ENCODE data around the gene KRTAP5-8. TPM values are rescaled to one million over a fixed set of nuclear protein-coding genes. Genes with fewer than 3 reads are reported as not detected.

Gene KRTAP5-8
- total RNA-seq, 3 donors from 2014 or later: not detected

DNA sequence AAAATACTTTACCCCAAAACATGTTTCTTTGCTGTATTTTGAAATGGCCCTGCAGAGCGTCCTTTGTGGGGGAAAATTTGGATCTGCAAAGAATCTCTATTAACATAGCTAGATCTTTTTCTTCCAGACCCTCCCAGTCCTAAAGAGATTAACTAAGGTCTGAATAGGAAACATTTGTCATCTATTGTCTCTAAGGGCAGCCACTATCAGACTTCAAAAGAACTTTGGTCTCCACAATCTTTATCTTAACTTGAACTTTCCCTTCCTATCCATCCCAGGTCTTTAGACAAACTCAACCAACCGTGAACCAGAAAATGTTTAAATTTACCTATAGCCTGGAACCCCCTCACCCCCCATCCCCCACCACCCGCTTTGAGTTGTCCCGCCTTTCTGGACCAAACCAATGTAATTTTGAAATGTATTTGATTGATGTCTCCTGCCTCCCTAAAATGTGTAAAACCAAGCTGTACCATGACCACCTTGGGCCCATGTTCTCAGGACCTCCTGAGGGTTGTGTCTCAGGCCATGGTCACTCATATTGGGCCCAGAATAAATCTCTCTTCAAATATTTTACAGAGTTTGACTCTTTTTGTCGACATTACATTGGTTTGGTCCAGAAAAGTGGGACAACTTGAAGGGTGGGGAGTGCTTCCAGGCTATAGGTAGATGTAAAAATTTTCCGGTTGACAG lies 6.8 kb downstream of the KRTAP5-8 start:
- DNase-seq (no peak), ATAC-seq (no peak)
- Mint-ChIP-seq H3K4me1 (ENCODE audit: low read depth) (peaks cover 1% of the 10 kb centered on the region), H3K27me3 (ENCODE audit: low read depth) (peaks cover 12% of the 10 kb centered on the region), H3K36me3 (ENCODE audit: insufficient read depth) (peaks cover 2% of the 10 kb centered on the region), H3K4me3 (no peak overlapping the region), H3K9me3 (peaks cover 13% of the 10 kb centered on the region)

DNA sequence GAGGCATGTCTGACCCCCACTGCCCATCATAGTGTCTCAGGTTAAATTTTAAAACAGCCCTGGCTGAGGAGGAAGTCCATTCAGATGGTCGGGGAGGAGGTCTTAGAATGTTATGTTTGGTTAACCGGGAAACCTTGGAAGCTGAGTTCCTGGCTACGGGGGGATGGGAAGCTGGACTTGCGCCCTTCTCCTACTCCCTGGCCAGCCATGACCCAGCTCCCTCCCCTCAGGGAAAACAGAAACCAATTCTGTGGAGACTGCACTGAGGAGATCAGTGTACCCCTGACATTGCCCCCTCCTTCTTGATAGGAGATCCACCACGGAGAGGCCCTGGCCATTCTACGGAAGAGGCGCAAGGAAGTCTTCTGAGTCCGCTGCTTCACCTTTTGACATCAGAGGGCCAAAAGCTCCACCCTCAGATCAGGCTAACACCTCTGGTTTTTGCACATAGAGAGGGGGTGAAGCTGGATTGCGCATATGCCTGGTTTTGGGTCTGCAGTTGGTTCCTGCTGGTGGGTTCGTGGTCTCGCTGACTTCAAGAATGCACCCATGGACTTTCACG lies 7.7 kb downstream of the KRTAP5-8 start:
- H3K4me3 Mint-ChIP-seq: no peak overlapping the region
- peaks cover 13% of the 10 kb centered on the region for H3K27me3 Mint-ChIP-seq (ENCODE audit: low read depth)
- peaks cover 12% of the 10 kb centered on the region for H3K9me3 Mint-ChIP-seq
- H3K4me1 Mint-ChIP-seq (ENCODE audit: low read depth): peaks cover 1% of the 10 kb centered on the region
- no peak for ATAC-seq
- H3K36me3 Mint-ChIP-seq (ENCODE audit: insufficient read depth): peaks cover 2% of the 10 kb centered on the region
- no peak for DNase-seq

DNA sequence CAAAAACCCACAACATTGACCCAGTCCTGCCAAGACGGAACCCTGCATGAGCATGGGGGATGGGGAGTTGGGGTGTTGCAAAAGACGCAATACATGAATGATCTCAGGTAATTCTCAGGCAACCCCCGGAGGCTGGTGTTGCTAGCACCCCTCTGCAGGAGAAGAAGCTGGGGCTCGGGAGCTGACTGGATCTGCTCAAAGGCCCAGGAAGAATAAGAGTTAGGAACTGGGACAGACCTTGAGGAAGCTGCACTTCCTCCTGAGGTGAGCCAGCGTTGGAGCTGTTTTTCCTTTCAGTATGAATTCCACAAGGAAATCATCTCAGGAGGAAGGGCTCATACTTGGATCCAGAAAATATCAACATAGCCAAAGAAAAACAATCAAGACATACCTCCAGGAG lies 10.3 kb downstream of the KRTAP5-8 start, which contains the start of gene KRTAP5-9:
KRTAP5-9 (plus strand) TSS at position 301 of the 400 bp plus-strand sequence. CDS start 238 bp downstream, outside the sequence.
- ATAC-seq (no peak), DNase-seq (no peak)
- H3K4me1 Mint-ChIP-seq (ENCODE audit: low read depth): peaks cover 1% of the 10 kb centered on the region
- H3K4me3 Mint-ChIP-seq: no peak within 1 kb of the TSS
- peaks cover 10% of the 10 kb centered on the region for H3K27me3 Mint-ChIP-seq (ENCODE audit: low read depth)
- H3K36me3 Mint-ChIP-seq (ENCODE audit: insufficient read depth): no peaks in the 10 kb centered on the region
- no peaks in the 10 kb centered on the region for H3K9me3 Mint-ChIP-seq

DNA sequence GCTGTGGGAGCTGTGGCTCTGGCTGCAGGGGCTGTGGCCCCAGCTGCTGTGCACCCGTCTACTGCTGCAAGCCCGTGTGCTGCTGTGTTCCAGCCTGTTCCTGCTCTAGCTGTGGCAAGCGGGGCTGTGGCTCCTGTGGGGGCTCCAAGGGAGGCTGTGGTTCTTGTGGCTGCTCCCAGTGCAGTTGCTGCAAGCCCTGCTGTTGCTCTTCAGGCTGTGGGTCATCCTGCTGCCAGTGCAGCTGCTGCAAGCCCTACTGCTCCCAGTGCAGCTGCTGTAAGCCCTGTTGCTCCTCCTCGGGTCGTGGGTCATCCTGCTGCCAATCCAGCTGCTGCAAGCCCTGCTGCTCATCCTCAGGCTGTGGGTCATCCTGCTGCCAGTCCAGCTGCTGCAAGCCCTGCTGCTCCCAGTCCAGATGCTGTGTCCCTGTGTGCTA lies 10.9 kb downstream of the KRTAP5-8 start:
- no peaks in the 10 kb centered on the region for H3K4me1 Mint-ChIP-seq (ENCODE audit: low read depth)
- peaks cover 10% of the 10 kb centered on the region for H3K27me3 Mint-ChIP-seq (ENCODE audit: low read depth)
- no peak for DNase-seq
- H3K4me3 Mint-ChIP-seq: no peak overlapping the region
- no peaks in the 10 kb centered on the region for H3K9me3 Mint-ChIP-seq
- ATAC-seq: no peak
- no peaks in the 10 kb centered on the region for H3K36me3 Mint-ChIP-seq (ENCODE audit: insufficient read depth)

DNA sequence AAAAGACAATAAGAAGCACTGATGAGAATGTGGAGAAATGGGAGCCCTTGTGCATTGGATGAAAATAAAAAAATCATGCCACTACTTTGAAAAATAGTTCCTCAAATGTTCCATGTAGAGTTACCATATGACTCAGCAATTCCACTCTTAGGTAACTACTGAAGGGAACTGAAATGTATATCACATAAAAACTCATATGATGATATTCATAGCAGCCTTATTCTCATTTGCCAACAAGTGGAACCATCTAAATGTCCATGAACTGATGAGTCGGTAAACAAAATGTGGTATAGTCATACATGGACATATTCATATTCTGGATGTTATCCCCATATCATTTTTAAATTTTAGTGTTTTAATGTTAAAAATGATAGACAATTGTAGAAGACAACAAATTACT lies 13.9 kb downstream of the KRTAP5-8 start:
- Mint-ChIP-seq H3K4me1 (ENCODE audit: low read depth) (no peaks in the 10 kb centered on the region), H3K9me3 (no peaks in the 10 kb centered on the region), H3K27me3 (ENCODE audit: low read depth) (peaks cover 7% of the 10 kb centered on the region), H3K4me3 (no peak overlapping the region), H3K36me3 (ENCODE audit: insufficient read depth) (no peaks in the 10 kb centered on the region)
- ATAC-seq (no peak), DNase-seq (no peak)

DNA sequence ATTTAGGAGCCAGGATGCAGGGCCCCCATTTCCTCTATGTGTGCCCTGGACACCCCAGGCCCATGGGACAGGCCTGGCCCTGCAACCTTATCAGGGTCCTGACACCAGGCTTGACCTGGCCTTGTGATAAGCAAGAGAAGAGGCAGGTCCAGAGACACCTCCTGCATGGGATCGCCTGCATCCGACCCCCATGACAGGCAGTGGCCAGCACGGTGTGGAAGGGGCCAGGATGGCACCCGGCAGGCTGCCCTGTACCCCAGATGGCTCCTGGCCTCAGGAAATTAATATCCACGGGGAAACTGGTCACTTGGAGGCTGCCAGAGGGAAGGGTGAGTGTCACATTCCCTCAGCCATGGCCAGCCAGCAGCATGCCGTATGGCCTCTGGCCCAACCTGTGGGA lies 17.2 kb downstream of the KRTAP5-8 start:
- no peaks in the 10 kb centered on the region for H3K9me3 Mint-ChIP-seq
- H3K27me3 Mint-ChIP-seq (ENCODE audit: low read depth): peaks cover 10% of the 10 kb centered on the region
- DNase-seq (no peak), ATAC-seq (no peak)
- H3K36me3 Mint-ChIP-seq (ENCODE audit: insufficient read depth): no peaks in the 10 kb centered on the region
- no peaks in the 10 kb centered on the region for H3K4me1 Mint-ChIP-seq (ENCODE audit: low read depth)
- H3K4me3 Mint-ChIP-seq: no peak overlapping the region

DNA sequence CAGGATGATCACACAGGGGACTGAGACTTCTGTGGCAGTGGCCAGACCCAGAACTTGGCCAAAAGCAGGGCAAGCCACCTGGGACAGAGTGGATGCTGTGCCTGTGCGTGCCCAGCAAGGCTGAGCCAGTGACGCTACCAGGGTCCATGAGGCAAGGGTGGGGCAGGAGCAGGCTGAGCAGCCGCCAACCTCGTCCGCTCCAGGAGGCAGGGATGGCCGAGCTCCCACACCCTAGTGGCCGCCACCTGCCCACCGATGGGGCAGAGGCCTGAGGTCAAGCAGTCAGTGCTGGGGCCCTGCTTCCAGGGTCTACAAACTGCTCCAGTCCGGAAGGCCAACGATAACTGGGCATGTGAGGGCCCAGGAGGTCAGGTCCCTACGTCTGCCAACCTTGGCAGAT lies 17.7 kb downstream of the KRTAP5-8 start:
- no peak for DNase-seq
- no peaks in the 10 kb centered on the region for H3K4me1 Mint-ChIP-seq (ENCODE audit: low read depth)
- ATAC-seq: no peak
- no peaks in the 10 kb centered on the region for H3K36me3 Mint-ChIP-seq (ENCODE audit: insufficient read depth)
- peaks cover 8% of the 10 kb centered on the region for H3K27me3 Mint-ChIP-seq (ENCODE audit: low read depth)
- H3K4me3 Mint-ChIP-seq: no peak overlapping the region
- H3K9me3 Mint-ChIP-seq: no peaks in the 10 kb centered on the region

DNA sequence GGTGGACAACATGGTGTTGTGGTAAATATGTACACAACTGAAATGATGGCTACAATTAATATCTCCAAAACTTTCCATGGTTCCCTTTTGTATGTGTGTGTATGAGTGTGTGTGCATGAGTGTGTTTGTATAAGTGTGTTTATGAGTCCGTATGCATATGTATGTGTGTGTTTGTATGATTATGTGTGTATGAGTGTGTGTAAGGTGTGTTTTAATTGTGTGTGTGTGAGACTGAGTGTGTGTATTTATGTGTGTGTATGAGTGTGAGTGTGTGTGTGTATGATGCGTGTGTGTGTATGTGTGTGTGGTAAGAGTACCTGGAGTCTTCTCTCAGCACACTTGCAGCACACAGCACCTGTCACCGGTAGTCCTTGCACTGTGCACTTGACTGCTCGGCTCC lies 18.2 kb downstream of the KRTAP5-8 start:
- H3K9me3 Mint-ChIP-seq: no peaks in the 10 kb centered on the region
- H3K4me1 Mint-ChIP-seq (ENCODE audit: low read depth): no peaks in the 10 kb centered on the region
- no peak overlapping the region for H3K4me3 Mint-ChIP-seq
- ATAC-seq (no peak), DNase-seq (no peak)
- H3K36me3 Mint-ChIP-seq (ENCODE audit: insufficient read depth): no peaks in the 10 kb centered on the region
- H3K27me3 Mint-ChIP-seq (ENCODE audit: low read depth): peaks cover 11% of the 10 kb centered on the region

DNA sequence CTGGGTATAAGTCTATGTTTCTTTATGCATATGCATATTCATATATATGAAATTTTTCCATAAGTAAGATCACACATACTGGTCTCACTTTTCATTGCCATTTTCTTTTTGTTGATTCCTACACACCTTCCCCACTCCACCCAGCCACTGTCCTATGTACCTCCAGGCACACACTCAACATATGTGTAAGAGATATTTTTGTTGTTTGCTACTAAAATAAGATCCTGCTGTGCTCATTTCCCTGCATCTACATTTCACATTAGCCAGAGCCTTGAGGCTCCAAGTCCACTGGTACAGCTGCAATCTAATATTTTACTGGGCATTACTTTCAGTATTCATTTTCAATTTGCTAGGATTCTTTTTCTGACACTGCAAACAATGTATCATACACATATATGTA lies 19.4 kb downstream of the KRTAP5-8 start:
- H3K9me3 Mint-ChIP-seq: no peaks in the 10 kb centered on the region
- H3K27me3 Mint-ChIP-seq (ENCODE audit: low read depth): peaks cover 19% of the 10 kb centered on the region
- no peak overlapping the region for H3K4me3 Mint-ChIP-seq
- ATAC-seq: no peak
- H3K4me1 Mint-ChIP-seq (ENCODE audit: low read depth): no peaks in the 10 kb centered on the region
- no peak for DNase-seq
- H3K36me3 Mint-ChIP-seq (ENCODE audit: insufficient read depth): no peaks in the 10 kb centered on the region

DNA sequence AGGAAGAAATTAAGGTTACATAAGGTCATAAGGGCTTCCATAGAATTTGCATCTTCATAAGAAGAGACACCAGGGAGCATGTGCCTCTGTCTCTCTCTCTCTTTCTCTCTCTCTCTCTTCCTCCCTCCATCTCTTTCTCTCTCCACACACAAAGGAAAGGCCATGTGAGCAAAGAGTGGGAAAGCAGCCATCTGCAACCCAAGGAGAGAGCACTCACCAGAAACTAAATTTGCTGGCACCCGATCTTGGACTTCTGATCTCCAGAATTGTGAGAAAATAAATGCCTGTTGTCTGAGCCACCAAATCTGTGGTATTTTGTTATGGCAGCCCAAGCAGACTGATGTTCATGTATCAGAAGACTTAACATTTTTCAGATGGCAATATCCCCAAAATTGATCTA lies 21.2 kb downstream of the KRTAP5-8 start:
- H3K36me3 Mint-ChIP-seq (ENCODE audit: insufficient read depth): no peaks in the 10 kb centered on the region
- H3K9me3 Mint-ChIP-seq: no peaks in the 10 kb centered on the region
- H3K27me3 Mint-ChIP-seq (ENCODE audit: low read depth): peaks cover 30% of the 10 kb centered on the region
- H3K4me3 Mint-ChIP-seq: no peak overlapping the region
- no peak for ATAC-seq
- DNase-seq: no peak
- no peaks in the 10 kb centered on the region for H3K4me1 Mint-ChIP-seq (ENCODE audit: low read depth)

DNA sequence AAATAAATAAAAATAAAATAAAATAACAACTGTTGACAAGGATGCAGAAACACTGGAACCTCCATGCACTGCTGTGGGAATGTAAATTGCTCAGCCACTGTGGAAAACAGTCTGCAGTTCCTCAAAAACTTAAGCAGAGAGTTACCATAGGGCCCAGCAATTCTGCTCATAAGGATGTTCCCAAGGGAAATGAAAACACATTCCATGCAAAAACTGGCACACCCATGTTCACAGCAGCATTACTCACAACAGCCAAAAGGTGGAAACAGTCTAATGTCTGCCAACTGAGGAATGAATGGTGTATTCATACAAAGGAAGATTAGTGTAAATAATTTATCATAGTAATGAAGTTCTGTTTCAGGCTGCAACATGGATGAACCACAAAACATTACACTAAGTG lies 24.3 kb downstream of the KRTAP5-8 start:
- H3K9me3 Mint-ChIP-seq: no peaks in the 10 kb centered on the region
- H3K36me3 Mint-ChIP-seq (ENCODE audit: insufficient read depth): no peaks in the 10 kb centered on the region
- ATAC-seq (no peak), DNase-seq (no peak)
- no peaks in the 10 kb centered on the region for H3K4me1 Mint-ChIP-seq (ENCODE audit: low read depth)
- no peak overlapping the region for H3K4me3 Mint-ChIP-seq
- peaks cover 49% of the 10 kb centered on the region for H3K27me3 Mint-ChIP-seq (ENCODE audit: low read depth)

DNA sequence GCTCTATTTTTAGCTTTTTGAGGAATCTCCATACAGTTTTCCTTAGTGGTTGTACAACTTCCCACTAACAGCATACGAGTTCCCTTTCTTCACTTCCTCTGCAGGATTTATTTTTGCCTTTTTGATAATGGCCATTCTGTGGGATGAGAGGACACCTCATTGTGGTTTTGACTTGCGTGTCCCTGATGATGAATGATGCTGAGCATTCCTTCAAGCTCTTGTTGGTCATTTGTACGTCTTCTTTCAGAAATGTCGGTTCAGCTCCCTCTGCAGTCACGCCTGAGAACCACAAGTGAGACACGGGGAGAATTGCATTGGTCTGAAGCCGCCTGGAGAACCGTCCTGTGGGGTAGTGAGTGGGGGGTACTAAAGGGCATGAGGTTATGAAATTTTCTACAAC lies 25.6 kb downstream of the KRTAP5-8 start:
- Mint-ChIP-seq H3K4me3 (no peak overlapping the region), H3K27me3 (ENCODE audit: low read depth) (peaks cover 46% of the 10 kb centered on the region), H3K9me3 (no peaks in the 10 kb centered on the region), H3K4me1 (ENCODE audit: low read depth) (no peaks in the 10 kb centered on the region), H3K36me3 (ENCODE audit: insufficient read depth) (no peaks in the 10 kb centered on the region)
- ATAC-seq (no peak), DNase-seq (no peak)

DNA sequence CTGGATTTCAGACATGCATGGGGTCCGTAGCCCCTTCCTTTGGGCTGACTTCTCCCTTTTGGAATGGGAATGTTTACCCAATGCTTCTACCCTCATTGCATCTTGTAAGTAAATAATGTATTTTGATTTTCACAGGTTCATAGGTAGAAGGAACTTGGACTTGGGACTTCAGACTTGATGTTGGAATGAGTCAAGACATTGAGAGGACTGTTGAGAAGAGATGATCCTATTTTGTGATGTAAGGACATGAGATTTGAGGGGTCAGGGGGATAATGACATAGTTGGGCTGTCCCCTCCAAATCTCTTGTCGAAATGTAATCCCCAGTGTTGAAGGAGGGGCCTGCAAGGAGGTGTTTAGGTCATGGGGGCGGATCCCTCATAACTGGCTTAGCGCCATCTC lies 26.6 kb downstream of the KRTAP5-8 start:
- Mint-ChIP-seq H3K27me3 (ENCODE audit: low read depth) (peaks cover 41% of the 10 kb centered on the region), H3K9me3 (no peaks in the 10 kb centered on the region), H3K4me1 (ENCODE audit: low read depth) (no peaks in the 10 kb centered on the region), H3K4me3 (no peak overlapping the region), H3K36me3 (ENCODE audit: insufficient read depth) (no peaks in the 10 kb centered on the region)
- ATAC-seq (no peak), DNase-seq (no peak)

DNA sequence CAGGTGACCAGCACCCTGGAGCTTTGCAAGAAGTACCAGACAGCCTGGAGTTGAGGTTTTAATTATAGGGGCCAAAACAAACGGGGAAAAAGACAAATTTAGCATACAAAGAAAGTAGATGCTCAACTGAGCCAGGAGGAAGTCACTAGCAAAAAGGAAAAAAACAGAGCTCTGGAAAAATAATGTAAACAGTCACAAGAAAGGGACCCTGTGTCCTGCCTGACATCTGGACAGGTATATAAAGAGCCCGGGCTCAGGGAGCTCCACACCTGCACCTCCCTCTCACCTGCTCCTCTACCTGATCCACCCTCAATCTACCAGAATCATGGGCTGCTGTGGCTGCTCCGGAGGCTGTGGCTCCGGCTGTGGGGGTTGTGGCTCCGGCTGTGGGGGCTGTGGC lies 27.4 kb downstream of the KRTAP5-8 start, which contains the start of gene KRTAP5-10:
KRTAP5-10 (plus strand) TSS at position 301 of the 400 bp plus-strand sequence; CDS start at position 326, 25 bp downstream.
- H3K36me3 Mint-ChIP-seq (ENCODE audit: insufficient read depth): no peaks in the 10 kb centered on the region
- H3K9me3 Mint-ChIP-seq: no peaks in the 10 kb centered on the region
- peaks cover 43% of the 10 kb centered on the region for H3K27me3 Mint-ChIP-seq (ENCODE audit: low read depth)
- no peaks in the 10 kb centered on the region for H3K4me1 Mint-ChIP-seq (ENCODE audit: low read depth)
- ATAC-seq (no peak), DNase-seq (no peak)
- H3K4me3 Mint-ChIP-seq: no peak within 1 kb of the TSS

DNA sequence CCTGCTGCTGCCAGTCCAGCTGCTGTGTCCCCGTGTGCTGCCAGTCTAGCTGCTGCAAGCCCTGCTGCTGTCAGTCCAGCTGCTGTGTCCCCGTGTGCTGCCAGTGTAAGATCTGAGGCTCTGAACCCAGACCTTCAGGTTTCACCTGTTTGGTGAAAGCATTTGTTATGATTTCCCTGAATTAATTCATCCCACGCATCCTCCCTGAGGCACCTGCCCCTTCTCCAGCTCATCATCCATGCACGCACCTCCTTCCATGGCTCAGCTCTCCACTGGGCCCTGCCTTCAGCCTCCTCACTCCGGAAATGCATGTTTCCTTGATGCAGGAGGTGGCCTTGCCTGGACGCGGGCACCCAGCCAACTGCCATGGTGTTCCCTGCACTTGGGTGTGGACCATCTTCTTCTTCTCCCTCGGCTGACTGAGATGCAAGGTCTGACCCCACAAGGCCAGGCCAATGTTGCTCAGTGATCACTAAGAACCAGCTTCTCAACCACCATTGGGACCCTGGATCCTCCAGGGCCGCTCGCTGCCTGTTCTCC lies 28.3 kb downstream of the KRTAP5-8 start:
- Mint-ChIP-seq H3K9me3 (no peaks in the 10 kb centered on the region), H3K36me3 (ENCODE audit: insufficient read depth) (no peaks in the 10 kb centered on the region), H3K4me1 (ENCODE audit: low read depth) (no peaks in the 10 kb centered on the region), H3K27me3 (ENCODE audit: low read depth) (peaks cover 44% of the 10 kb centered on the region), H3K4me3 (no peak overlapping the region)
- no peak for ATAC-seq
- DNase-seq: no peak
